GM06990 (cell line): Measurements from ENCODE around the gene KCNAB1.

Source experiments
- DNase-seq: peaks from one replicate; pipeline ENCODE4 v3.0.0-alpha.2; 2011; ENCODE audit not compliant: insufficient read length; ENCODE audit errors: extremely low read depth
- H3K27me3 ChIP-seq: replicated peaks from 2 replicates; pipeline ENCODE4 v1.6.0; 2011; ENCODE audit warnings: low read length; ENCODE audit not compliant: control insufficient read depth, insufficient read depth
- H3K36me3 ChIP-seq: 2 replicates; pipeline ENCODE4 v1.5.1; 2011; ENCODE audit warnings: low read length; ENCODE audit not compliant: control insufficient read depth, insufficient read depth
- H3K4me3 ChIP-seq: replicated peaks from 2 replicates; pipeline ENCODE4 v1.5.1; 2011; ENCODE audit warnings: low read depth, mild to moderate bottlenecking, control low read depth, low read length
- TF ChIP-seq, protein P1 (sequence below): IDR thresholded peaks from 2 replicates; pipeline ENCODE4 v1.5.1; 2011; ENCODE audit warnings: low read length, control low read depth, mild to moderate bottlenecking, inconsistent platforms; ENCODE audit not compliant: insufficient read depth, poor library complexity, severe bottlenecking

The KCNAB1 gene

DNA sequence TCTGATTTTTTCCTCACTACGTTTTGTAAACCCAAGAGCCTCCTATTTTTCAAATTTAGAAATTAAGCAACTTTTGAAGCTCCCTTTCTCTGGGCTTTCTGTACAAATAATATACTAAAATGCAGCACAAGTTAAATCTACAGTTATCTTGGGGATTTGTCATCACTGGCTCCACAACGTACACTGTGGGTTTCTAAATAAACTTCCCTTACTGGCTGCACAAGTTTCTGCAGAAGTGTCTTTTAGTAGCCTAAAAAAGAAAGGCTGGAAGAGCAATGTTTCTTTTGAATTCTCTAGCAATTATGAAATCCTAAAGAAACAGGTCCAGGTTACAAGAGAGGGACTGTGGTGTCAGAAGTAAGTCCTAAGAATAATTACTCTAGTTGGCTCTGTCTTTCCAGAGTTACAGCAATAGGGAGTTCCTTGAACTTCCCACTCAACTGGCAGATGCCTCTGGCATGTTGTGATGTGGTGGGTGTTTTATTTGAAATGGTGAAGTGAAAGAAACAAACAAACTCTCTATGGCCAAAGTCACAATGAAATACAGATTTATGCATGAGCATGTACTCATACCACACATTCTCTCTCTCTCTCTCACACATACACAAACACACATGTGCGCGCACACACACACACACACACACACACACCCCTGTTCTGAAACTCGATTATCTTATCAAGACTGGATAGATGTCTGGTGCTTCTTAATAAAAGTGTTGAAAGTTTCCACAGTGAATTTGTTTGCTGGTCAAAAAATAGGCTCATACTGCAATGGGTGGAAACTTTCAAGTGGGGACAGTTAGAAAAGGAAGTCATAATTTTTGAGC lies 236.4 kb downstream of the KCNAB1 start:
- DNase-seq, result no peak
- TF ChIP-seq, protein P1, sequence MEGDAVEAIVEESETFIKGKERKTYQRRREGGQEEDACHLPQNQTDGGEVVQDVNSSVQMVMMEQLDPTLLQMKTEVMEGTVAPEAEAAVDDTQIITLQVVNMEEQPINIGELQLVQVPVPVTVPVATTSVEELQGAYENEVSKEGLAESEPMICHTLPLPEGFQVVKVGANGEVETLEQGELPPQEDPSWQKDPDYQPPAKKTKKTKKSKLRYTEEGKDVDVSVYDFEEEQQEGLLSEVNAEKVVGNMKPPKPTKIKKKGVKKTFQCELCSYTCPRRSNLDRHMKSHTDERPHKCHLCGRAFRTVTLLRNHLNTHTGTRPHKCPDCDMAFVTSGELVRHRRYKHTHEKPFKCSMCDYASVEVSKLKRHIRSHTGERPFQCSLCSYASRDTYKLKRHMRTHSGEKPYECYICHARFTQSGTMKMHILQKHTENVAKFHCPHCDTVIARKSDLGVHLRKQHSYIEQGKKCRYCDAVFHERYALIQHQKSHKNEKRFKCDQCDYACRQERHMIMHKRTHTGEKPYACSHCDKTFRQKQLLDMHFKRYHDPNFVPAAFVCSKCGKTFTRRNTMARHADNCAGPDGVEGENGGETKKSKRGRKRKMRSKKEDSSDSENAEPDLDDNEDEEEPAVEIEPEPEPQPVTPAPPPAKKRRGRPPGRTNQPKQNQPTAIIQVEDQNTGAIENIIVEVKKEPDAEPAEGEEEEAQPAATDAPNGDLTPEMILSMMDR, result no peak
- no peak overlapping the region for H3K4me3 ChIP-seq

DNA sequence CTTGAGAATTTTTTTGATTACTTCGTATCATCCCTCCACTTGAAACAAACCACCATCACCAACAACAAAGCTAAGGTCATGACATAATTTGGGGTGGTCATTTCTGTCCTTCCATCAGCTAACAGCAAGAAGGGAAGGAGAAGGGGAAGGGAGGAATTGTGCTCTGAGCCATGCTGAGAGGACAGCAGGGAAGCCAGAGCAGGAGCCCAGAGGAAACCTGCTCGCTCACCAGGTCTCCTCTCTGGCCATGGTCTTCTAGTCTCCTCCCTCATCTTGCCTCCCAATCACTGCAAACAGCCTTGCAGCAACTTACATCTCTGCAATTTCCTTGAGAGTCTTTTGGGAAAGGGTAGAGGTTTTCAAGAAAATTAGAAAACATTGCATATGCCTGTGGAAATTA lies 237.9 kb downstream of the KCNAB1 start:
- Histone ChIP-seq H3K36me3 (no peaks in the 10 kb centered on the region), H3K4me3 (no peak overlapping the region), H3K27me3 (no peaks in the 10 kb centered on the region)
- TF ChIP-seq, protein P1, result no peak
- DNase-seq, result no peak

More for the DNA sequence above, 236.4 kb downstream of the KCNAB1 start:
- H3K36me3 ChIP-seq, result no peaks in the 10 kb centered on the region
- no peaks in the 10 kb centered on the region; the same call in 1 of the 2 replicates for H3K27me3 ChIP-seq

DNA sequence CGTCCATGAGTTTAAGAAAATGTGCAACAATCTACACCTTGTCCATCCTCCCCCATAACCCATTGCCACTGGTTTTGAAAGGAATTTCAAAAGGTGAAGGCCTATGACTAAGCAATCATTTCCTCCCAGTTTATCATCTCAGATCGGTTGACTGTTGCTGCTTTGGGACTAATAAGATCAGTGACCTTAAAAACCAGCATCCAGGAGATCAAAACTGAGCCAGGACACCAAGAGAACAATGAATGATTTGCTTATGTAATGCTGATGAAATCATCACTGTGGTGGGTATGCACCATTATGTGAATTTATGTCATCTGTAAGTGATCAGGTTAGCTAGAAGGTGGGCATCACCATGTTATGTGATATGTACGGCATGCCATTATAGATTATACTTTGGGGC lies 239.0 kb downstream of the KCNAB1 start:
- Histone ChIP-seq H3K36me3 (no peaks in the 10 kb centered on the region), H3K27me3 (no peaks in the 10 kb centered on the region), H3K4me3 (no peak overlapping the region)
- TF ChIP-seq, protein P1, result no peak
- no peak for DNase-seq

DNA sequence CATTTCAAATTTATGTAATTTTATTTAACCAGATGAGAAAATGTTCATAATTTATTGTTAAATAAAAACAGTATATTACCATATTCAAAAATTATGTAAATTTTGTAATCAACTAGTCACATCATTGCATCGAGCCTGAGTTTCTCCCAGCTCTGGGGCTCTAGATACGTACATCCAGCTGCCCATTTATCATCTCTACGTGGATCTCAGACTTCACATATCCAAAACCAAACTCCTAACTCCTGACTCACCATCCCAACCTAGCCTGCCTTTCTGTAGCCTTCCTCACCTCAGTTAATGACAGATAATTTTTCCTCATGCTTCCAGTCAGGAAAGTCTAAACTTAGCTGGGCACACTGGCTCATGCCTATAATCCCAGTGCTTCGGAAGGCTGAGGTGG lies 239.7 kb downstream of the KCNAB1 start:
- no peak for DNase-seq
- H3K36me3 ChIP-seq, result no peaks in the 10 kb centered on the region
- TF ChIP-seq, protein P1, result no peak
- H3K27me3 ChIP-seq, result no peaks in the 10 kb centered on the region
- no peak overlapping the region for H3K4me3 ChIP-seq

DNA sequence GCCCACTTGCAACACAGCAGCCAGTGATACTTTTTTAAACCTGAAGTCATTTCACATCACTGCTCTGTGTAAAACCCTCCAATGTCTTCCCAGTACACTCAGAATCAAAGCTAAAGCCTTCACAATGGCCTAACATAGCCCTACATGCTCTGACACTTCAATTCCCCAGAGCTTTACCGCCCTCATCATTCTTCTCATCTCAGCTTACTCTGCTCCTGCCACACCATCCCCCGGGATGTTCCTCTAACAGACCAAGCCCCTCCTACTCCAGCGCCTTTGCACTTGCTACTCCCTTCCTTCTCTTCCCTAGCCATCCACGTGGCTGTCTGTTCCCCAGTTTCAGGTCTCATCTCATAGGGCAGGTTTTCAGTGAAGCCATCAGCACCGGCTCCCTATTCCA lies 240.6 kb downstream of the KCNAB1 start:
- no peaks in the 10 kb centered on the region for H3K27me3 ChIP-seq
- DNase-seq, result no peak
- TF ChIP-seq, protein P1, result no peak
- H3K4me3 ChIP-seq, result no peak overlapping the region
- H3K36me3 ChIP-seq, result no peaks in the 10 kb centered on the region
